ENCODE data around the gene ADAMTS14.
A peak's percentile ranks its signal among the peaks of the same experiment; 100 is the strongest.

The ADAMTS14 gene

DNA sequence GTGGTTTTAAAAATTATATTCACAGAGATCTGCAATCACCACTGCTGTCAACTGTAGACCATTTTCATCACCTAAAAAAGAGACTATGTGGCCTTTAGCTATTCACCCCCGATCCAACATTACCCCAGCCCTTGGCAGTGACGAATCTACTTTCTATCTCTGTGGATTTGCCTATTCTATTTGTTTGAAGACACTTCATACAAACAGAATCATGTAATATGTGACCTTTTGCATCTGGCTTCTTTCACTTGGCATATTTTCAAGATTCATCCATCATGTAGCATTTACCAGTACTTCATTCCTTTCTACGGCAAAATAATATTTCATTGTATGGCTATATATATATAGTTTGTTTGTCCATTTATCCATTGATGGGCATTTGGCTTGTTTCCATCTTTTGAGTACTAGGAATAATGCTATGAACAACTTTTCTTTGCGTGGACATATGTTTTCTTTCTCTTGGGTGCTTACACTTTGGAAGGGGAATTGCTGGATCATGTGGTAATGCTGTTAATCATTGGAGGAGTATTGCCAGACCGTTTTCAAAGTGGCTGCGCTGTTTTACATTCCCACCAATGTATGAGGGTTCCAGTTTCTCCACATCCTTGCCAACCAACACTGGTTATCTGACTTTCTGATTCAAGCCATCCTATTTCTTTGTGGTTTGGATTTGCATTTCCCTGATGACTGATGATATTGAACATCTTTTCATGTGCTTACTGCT, 22.3 kb downstream of the ADAMTS14 start:
- DNase-seq (ENCODE audit: low spot score) = peak; percentile 31

GRCh38 chr10:70695241-70696030, 23.1 kb downstream of the ADAMTS14 start:
- peak; percentile 42 for DNase-seq (ENCODE audit: low spot score)

- DNase-seq (ENCODE audit: low spot score) = no peak
Measured at GRCh38 chr10:70698211-70698610, 25.9 kb downstream of the ADAMTS14 start.

DNA sequence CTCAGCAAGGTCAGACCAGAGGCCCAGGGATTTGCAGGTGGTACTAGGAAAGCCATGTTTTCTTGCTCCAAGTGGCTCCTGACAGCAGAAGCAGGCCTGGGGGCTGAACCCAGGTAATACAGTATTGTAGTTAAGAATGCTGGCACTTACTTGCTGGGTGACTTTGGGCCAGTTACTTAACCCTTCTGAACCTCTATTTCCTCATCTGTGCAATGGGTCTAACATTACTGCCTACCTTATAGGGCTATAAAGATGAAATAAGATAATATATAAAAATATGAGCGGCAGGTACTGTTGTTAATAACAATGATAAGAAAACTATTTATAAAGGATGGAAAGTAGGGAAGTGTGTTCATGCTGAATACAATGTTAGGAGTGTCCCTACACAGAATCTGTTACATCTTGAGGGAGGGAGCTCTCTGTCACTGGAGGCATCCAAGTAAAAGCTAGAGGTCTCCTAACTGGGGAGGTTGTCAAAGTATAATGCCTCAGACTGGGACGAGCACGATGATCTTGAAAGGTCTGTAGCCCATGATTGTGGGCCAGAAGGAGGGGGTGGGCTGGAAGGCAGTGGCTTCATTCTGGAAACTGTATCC, 26.9 kb downstream of the ADAMTS14 start:
- no peak for DNase-seq (ENCODE audit: low spot score)

DNA sequence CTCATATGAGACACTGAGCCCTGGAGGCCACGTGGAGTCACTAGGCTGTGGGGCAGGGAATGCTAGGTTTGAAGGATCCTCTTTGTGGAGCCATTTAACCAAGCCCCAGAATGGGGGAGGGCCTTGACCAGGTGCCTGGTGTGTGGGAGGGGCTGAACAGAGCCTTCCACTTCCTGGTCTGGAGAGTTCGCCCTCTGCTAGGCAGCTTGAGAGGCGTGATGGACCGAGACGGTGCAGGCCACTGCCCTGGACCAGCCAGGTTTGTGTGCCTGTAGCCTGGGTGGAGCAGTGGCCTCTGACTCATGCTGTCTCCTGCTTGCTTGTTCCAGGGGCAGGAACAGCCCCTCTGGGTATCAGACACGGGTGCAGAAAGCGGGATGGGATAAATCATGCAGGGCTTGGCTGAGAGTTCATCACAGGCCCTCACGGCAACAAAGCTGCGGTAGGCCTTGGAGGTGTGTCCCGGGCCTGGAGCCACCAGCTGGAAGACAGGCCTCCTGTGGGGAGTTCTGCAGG, 27.4 kb downstream of the ADAMTS14 start:
- no peak for DNase-seq (ENCODE audit: low spot score)

- no peak for DNase-seq (ENCODE audit: low spot score)
Measured at GRCh38 chr10:70702190-70702763, 30.0 kb downstream of the ADAMTS14 start.

DNA sequence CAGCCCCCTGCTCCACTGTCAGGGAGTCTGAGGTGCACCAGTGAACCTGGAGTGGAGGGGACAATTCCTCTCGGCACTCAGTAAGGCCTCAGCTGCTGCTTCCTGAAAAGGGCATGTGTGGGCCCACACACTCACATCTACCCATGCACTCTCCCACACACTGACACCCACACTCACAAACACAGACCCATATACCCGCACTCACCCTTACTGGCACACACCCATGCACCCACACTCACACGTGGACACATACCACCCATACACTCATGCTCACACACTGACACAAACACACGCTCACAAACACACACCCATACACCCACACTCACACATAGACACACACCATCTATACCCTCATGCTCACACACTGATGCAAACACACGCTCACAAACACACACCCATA, 31.9 kb downstream of the ADAMTS14 start:
- DNase-seq (ENCODE audit: low spot score) = no peak

- no peak for DNase-seq (ENCODE audit: low spot score)
Measured at GRCh38 chr10:70705121-70705861, 33.0 kb downstream of the ADAMTS14 start.

GRCh38 chr10:70711177-70711576, 38.9 kb downstream of the ADAMTS14 start:
- no peak for DNase-seq (ENCODE audit: low spot score)

DNA sequence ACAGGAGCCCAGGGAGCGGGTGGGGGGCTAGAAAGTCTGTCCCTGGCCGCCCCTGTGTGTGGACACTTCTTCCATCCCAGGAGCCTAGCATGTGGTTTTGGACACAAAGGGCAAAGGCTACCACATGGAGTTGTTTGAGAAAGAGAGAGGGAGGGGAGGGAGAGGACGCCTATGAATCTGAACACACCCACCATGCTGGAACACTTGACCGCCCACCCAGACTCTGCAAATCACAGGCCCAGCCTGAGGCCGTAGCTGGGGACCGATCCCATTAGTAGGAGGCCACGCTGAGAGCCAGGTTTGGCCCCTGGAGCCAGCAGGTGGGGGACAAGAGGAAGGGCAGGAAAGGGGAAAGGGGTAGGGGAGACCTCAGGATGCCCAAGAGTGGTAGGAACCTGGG, 39.6 kb downstream of the ADAMTS14 start:
- DNase-seq (ENCODE audit: low spot score) = no peak

DNA sequence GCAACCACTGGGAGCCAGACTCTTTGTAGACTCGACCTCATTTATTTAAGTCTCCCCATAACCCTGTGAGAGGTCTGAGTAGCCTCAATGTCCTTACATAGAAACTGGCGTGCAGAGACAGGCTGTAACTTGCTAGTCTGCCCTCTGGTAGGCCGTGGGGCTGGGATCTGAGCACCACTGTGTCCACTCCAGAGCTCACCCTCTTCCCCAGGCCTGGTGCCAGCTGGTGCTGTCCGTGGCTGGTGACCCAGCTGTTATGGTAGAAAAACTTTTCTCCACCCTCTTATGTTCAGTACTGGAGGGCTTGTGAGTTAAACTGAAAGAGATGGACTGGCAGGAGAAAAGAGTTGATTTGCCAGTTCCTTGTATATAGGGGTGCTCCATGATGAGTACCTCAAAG, 41.9 kb downstream of the ADAMTS14 start:
- no peak for DNase-seq (ENCODE audit: low spot score)

DNA sequence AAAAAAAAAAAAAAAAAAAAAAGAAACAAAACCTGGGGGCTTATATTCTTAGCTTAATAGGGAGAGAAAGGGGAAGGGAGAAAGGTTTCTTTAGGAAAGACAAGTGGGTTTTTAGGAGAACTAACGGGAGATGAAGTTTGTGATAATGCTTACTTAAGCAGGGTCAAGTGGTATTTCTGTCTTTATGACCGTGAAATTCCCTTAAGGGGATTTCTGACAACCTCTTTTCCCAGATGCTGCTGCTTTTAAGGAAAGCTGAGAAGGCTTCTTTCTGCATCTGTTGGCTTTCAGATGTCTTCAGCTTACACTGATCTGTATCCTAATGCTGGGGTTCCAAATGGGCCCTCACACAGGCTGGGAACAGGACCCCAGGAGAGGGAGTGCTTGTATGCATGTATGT, 42.6 kb downstream of the ADAMTS14 start:
- no peak for DNase-seq (ENCODE audit: low spot score)

GRCh38 chr10:70715853-70716795, 43.8 kb downstream of the ADAMTS14 start:
- peak; percentile 45 for DNase-seq (ENCODE audit: low spot score)

DNA sequence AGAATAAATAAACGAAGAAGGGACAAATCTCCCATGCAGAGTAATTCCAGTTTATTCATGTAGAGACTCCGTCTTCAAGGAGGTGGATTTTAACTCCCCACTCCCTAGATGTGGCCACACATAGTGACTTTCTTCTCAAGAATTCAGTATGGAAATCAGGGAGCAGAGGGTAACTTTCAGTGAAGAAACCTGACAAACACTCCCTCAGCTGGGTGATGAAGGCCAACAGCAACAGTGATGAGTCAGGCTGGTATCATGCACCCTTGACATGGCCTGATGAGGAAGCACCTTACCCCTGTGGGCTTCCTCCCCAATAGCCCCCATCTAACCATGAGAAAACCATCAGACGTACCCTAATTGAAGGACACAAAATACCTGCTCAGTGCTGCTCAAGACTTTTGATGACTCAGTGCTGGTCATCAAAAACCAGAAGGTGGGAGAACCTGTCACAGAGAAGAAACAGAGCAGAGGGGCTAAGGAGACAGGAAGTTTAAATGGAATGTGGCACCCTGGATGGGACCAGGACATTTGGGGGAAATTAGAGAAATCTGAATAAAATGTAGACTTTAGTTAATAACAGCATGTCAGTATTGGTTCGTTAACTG, 50.6 kb downstream of the ADAMTS14 start:
- DNase-seq (ENCODE audit: low spot score) = peak; percentile 76

DNA sequence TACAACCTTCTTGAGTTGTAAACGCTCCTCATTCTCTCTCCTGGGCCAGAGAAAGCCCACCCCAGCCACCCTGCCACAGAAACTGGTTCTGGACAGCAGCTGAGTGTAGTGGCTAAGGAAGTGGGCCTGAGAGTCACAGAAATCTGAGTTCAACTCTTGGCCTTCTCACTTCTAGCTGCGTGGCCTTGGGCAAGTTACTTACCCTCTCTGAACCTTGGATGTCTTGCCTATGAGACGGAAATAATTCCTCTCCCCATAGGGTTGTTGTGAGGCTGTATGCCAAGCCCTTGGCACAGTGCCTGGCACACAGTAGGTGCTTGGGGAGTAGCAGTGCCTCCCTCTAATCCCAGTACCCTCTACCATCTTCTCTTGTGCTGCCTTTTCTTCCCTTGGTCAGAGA, 51.5 kb downstream of the ADAMTS14 start:
- DNase-seq (ENCODE audit: low spot score) = no peak

GRCh38 chr10:70726909-70727495, 54.7 kb downstream of the ADAMTS14 start:
- no peak for DNase-seq (ENCODE audit: low spot score)

GRCh38 chr10:70728328-70728727, 56.0 kb downstream of the ADAMTS14 start:
- no peak for DNase-seq (ENCODE audit: low spot score)

DNA sequence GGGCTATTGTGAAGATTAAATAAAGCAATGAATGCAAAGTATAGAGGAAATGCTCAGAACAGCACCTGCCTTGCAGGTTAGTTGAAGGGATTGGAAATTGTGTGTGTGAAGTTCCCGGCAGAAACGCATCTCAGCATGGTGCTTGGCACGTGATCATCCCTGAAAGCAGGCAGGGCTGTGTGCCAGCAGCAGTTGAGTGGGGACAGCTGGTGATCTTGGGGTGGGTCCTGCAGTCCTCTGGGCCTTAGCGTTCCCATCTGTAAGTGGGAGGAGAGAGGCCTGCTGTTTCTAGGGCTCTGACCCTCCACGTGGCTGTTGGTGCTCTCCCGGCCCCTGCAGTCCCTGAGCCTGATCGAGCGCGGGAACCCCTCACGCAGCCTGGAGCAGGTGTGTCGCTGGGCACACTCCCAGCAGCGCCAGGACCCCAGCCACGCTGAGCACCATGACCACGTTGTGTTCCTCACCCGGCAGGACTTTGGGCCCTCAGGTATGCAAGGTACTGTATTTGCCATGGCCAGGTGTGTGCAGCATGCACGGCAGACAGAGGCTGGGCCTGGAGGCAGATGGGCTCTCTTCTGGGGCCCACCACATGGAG, 57.6 kb downstream of the ADAMTS14 start:
- DNase-seq (ENCODE audit: low spot score) = no peak

DNA sequence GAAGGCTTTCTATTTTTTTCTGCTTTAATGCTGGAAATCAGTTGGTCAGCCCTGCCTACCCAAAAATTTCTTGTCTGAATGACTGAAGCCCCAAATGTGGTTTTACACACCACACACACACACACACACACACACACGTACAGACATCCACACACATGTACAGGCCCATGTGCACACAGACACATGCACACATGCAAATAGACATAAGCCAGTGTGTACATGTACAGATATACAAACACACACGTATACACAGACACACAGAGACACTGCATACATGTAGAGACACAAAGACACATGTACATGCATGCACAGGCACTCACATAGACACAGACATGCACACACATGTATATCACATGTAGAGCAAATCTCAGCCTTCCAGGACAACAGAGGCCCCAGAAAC, 58.6 kb downstream of the ADAMTS14 start:
- DNase-seq (ENCODE audit: low spot score) = no peak
